HCT116 (cell line): Measurements from ENCODE around the gene FAT1.

ENCODE experiments used
- EZH2 ChIP-seq: fragments of 200-600 bp; sonication (generic); IDR thresholded peaks from 2 replicates; pipeline ENCODE4 v1.6.1; 2017; ENCODE audit warnings: antibody characterized with exemption, mixed run types
- POLR2A ChIP-seq: IDR thresholded peaks from 2 replicates; pipeline ENCODE4 v1.7.0; 2011; ENCODE audit warnings: borderline replicate concordance; ENCODE audit not compliant: insufficient read depth, insufficient read length; ENCODE audit errors: extremely low read depth

- TF ChIP-seq POLR2A (no peak), EZH2 (no peak)
These were observed 49.4 kb upstream of the FAT1 start for GRCh38 chr4:186772936-186773487.
